HepG2 (cell line): ENCODE data around the gene CARHSP1. TPM values are rescaled to one million over a fixed set of nuclear protein-coding genes. Genes with fewer than 3 reads are reported as not detected.

Experiments used
- BATF2 ChIP-seq: sonication (generic); formaldehyde crosslinking; IDR thresholded peaks from 2 replicates; pipeline ENCODE4 v1.8.0; 2022; ENCODE audit warnings: mild to moderate bottlenecking, missing genetic modification reagents, moderate library complexity
- CBFB ChIP-seq: sonication (generic); formaldehyde crosslinking; IDR thresholded peaks from 2 replicates; pipeline ENCODE4 v1.4.0; 2020; ENCODE audit warnings: missing genetic modification reagents
- CTCF ChIP-seq: sonication (generic); formaldehyde crosslinking; IDR thresholded peaks from 2 replicates; pipeline ENCODE4 v1.5.0; 2020; ENCODE audit warnings: mild to moderate bottlenecking, missing genetic modification reagents, moderate library complexity
- HOXA5 ChIP-seq: sonication (generic); formaldehyde crosslinking; IDR thresholded peaks from 2 replicates; pipeline ENCODE4 v1.4.0; 2020; ENCODE audit warnings: missing genetic modification reagents
- KDM2A ChIP-seq: sonication (generic); formaldehyde crosslinking; IDR thresholded peaks from 2 replicates; pipeline ENCODE4 v1.4.0; 2020; ENCODE audit warnings: low read depth, missing genetic modification reagents, borderline replicate concordance
- KDM6A ChIP-seq: IDR thresholded peaks from 2 replicates; pipeline ENCODE4 v1.6.1; 2016; ENCODE audit warnings: low read depth
- NFKB2 ChIP-seq: sonication (generic); formaldehyde crosslinking; IDR thresholded peaks from 2 replicates; pipeline ENCODE4 v1.4.0; 2020; ENCODE audit warnings: missing genetic modification reagents, borderline replicate concordance
- NKX3-1 ChIP-seq: sonication (generic); formaldehyde crosslinking; IDR thresholded peaks from 2 replicates; pipeline ENCODE4 v1.5.0; 2020; ENCODE audit warnings: missing genetic modification reagents
- PRDM4 ChIP-seq: sonication (generic); formaldehyde crosslinking; IDR thresholded peaks from 2 replicates; pipeline ENCODE4 v1.9.0; 2021; ENCODE audit warnings: missing genetic modification reagents, borderline replicate concordance
- SIX1 ChIP-seq: sonication (generic); formaldehyde crosslinking; IDR thresholded peaks from 2 replicates; pipeline ENCODE4 v1.4.0; 2020; ENCODE audit warnings: missing genetic modification reagents, borderline replicate concordance
- TSC22D2 ChIP-seq: sonication (generic); formaldehyde crosslinking; IDR thresholded peaks from 2 replicates; pipeline ENCODE4 v1.5.1; 2020; ENCODE audit warnings: missing genetic modification reagents, mild to moderate bottlenecking, borderline replicate concordance
- ZNF20 ChIP-seq: sonication (generic); formaldehyde crosslinking; IDR thresholded peaks from 2 replicates; pipeline ENCODE4 v1.4.0; 2020; ENCODE audit warnings: mild to moderate bottlenecking, moderate library complexity, missing genetic modification reagents
- ZNF333 ChIP-seq: sonication (generic); formaldehyde crosslinking; IDR thresholded peaks from 2 replicates; pipeline ENCODE4 v1.4.0; 2020; ENCODE audit warnings: mild to moderate bottlenecking, missing genetic modification reagents, borderline replicate concordance
- ZNF431 ChIP-seq: sonication (generic); formaldehyde crosslinking; IDR thresholded peaks from 2 replicates; pipeline ENCODE4 v1.9.0; 2022; ENCODE audit warnings: missing genetic modification reagents, low read depth, mild to moderate bottlenecking, borderline replicate concordance
- ZNF780A ChIP-seq: sonication (generic); formaldehyde crosslinking; IDR thresholded peaks from 2 replicates; pipeline ENCODE4 v1.8.0; 2022; ENCODE audit warnings: mild to moderate bottlenecking, missing genetic modification reagents, moderate library complexity
- ZSCAN29 ChIP-seq: sonication (generic); formaldehyde crosslinking; conservative IDR thresholded peaks from 2 replicates; pipeline ENCODE4 v1.4.0; 2020; ENCODE audit warnings: mild to moderate bottlenecking, missing genetic modification reagents
- polyA plus RNA-seq, 8 experiments: library from polyadenylated mRNA; depleted of rRNA in 3 of 8; stranded (reverse) in 7 of 8; unstranded in 1 of 8; fragments of >200 nt; fragmentation: Illumina TruSeq in 4 of 8; extraction: Trizol in 4 of 8; gene quantifications; 2 replicates each; pipeline versions ENCODE4 v1.2.1 to v1.2.3, GENCODE V29; 2011 to 2016; ENCODE audit warnings: low read depth in 4 of 8, missing spikeins in 1 of 8, mixed read lengths in 1 of 8; ENCODE audit not compliant: insufficient read depth in 1 of 8
- total RNA-seq, 5 experiments: library from RNA; depleted of rRNA; stranded (reverse); fragments of >200 nt; fragmentation: Illumina TruSeq; extraction: Trizol; gene quantifications; 2 replicates each; pipeline ENCODE4 v1.2.3, GENCODE V29; 2016; ENCODE audit warnings: low read depth in 1 of 5
- TF ChIP-seq, protein P1 (sequence below): sonication (generic); formaldehyde crosslinking; IDR thresholded peaks from 2 replicates; pipeline ENCODE4 v1.4.0; 2020; ENCODE audit warnings: missing genetic modification reagents
- TF ChIP-seq, protein P2 (sequence below): sonication (generic); formaldehyde crosslinking; IDR thresholded peaks from 2 replicates; pipeline ENCODE4 v1.9.0; 2022; ENCODE audit warnings: missing genetic modification reagents, mild to moderate bottlenecking, borderline replicate concordance

The CARHSP1 gene
- total and polyA plus RNA-seq, 2 of the 13 experiments (the other 11 are each of a cell fraction or from before 2014, with no cell fraction given) = 173 to 345 TPM

DNA sequence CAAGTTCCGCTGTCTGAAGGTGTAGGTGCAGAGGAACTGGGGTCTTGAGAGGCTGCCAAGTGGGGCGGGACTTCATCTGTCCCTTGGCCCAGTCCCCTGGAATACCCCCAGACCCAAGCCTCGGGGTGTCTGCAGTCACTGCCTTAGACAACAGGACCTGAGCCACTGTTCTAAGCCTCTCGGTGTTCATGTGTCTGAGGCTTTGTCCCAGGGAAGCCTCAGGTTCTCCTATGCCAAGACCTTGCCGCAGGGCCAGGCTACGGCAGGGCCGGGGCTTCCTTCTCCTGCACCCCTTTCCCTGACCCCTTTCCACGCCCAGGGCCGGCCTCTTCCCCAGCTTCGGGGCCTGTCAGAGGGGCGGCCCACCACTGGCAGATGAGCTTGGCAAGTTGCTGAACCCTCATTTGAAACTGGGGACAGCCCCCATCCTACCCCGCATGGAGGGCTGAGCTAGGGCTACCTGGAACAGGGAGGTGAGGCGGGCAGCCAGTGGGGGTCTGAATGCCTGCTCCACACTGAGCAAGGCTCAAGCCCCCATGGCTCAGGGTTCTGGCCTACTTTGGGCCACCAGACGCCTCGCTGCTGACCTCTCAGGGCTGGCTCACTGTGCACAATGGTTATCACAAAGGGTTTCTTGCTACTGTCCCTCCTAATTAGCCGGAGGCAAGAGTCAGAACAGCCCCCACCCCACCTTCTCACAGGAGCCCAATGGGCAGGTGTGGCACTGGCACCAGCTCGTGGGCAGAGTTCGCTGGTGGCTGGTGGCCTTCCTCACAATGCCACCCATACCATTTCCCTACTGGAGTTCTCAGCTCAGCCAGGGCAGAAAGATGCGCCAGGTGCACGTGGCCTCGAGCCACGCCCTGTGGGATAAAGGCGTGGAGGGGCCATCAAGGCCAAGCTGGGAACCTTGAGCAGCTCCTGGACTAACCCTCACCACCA lies 20.4 kb upstream of the CARHSP1 start (continued):
- TF ChIP-seq ZNF20 (no peak), SIX1 (CRISPR knock-in tag) (no peak), KDM6A (CRISPR knock-in tag) (no peak), KDM2A (CRISPR knock-in tag) (peak; percentile 43; the same call in 1 of the 2 replicates), CBFB (CRISPR knock-in tag) (no peak), NKX3-1 (CRISPR knock-in tag) (no peak), ZNF780A (CRISPR knock-in tag) (0 out of 2 replicates have a peak, but pooled peaks have one; percentile 36), BATF2 (CRISPR knock-in tag) (peak; percentile 60; the same call in 1 of the 2 replicates), HOXA5 (CRISPR knock-in tag) (no peak), ZNF333 (CRISPR knock-in tag) (peak; percentile 50; the same call in 1 of the 2 replicates), NFKB2 (CRISPR knock-in tag) (peak; percentile 62; the same call in 1 of the 2 replicates), ZSCAN29 (no peak), CTCF (CRISPR knock-in tag) (no peak), ZNF431 (CRISPR knock-in tag) (no peak), PRDM4 (CRISPR knock-in tag) (no peak), TSC22D2 (CRISPR knock-in tag) (no peak)
- TF ChIP-seq, protein P1, sequence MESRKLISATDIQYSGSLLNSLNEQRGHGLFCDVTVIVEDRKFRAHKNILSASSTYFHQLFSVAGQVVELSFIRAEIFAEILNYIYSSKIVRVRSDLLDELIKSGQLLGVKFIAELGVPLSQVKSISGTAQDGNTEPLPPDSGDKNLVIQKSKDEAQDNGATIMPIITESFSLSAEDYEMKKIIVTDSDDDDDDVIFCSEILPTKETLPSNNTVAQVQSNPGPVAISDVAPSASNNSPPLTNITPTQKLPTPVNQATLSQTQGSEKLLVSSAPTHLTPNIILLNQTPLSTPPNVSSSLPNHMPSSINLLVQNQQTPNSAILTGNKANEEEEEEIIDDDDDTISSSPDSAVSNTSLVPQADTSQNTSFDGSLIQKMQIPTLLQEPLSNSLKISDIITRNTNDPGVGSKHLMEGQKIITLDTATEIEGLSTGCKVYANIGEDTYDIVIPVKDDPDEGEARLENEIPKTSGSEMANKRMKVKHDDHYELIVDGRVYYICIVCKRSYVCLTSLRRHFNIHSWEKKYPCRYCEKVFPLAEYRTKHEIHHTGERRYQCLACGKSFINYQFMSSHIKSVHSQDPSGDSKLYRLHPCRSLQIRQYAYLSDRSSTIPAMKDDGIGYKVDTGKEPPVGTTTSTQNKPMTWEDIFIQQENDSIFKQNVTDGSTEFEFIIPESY (CRISPR knock-in tag) = 0 out of 2 replicates have a peak, but pooled peaks have one; percentile 38
- TF ChIP-seq, protein P2, sequence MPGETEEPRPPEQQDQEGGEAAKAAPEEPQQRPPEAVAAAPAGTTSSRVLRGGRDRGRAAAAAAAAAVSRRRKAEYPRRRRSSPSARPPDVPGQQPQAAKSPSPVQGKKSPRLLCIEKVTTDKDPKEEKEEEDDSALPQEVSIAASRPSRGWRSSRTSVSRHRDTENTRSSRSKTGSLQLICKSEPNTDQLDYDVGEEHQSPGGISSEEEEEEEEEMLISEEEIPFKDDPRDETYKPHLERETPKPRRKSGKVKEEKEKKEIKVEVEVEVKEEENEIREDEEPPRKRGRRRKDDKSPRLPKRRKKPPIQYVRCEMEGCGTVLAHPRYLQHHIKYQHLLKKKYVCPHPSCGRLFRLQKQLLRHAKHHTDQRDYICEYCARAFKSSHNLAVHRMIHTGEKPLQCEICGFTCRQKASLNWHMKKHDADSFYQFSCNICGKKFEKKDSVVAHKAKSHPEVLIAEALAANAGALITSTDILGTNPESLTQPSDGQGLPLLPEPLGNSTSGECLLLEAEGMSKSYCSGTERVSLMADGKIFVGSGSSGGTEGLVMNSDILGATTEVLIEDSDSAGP (CRISPR knock-in tag) = peak; percentile 16; the same call in 1 of the 2 replicates
